ENCODE measurements around the gene COL8A1. TPM values are rescaled to one million over a fixed set of nuclear protein-coding genes. Genes with fewer than 3 reads are reported as not detected.

The COL8A1 gene
- total RNA-seq, 1 donor from 2014 or later = not detected

DNA sequence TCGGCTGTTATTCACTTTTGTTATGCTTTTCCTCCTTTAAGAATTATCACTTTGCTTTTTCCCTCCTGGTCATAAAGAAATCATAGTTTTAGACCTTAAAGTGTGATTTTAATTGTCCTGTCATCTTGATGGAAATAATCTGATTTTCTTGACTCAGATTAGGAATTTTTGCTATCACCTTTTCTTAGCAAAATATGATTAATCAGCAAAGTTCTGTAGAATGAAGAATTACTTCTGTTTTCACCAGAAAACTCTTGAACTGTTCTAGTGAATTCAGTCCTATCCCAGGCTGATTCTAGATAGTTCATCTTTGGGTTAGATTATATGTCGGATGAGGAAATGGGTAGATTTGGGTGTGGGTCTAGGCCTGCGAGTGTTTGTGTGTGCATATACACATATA, 191.4 kb downstream of the COL8A1 start:
- no peak overlapping the region for H3K27ac Mint-ChIP-seq
- no peaks in the 10 kb centered on the region for H3K9me3 Mint-ChIP-seq (ENCODE audit: low read depth)
- peaks cover 15% of the 10 kb centered on the region for H3K4me1 Mint-ChIP-seq (ENCODE audit: low read depth)
- H3K36me3 Mint-ChIP-seq (ENCODE audit: insufficient read depth) = no peaks in the 10 kb centered on the region
- no peak overlapping the region for H3K4me3 Mint-ChIP-seq (ENCODE audit: low read depth)
- DNase-seq (ENCODE audit: low spot score, unreplicated experiment) = no peak
- TF ChIP-seq, protein P1, sequence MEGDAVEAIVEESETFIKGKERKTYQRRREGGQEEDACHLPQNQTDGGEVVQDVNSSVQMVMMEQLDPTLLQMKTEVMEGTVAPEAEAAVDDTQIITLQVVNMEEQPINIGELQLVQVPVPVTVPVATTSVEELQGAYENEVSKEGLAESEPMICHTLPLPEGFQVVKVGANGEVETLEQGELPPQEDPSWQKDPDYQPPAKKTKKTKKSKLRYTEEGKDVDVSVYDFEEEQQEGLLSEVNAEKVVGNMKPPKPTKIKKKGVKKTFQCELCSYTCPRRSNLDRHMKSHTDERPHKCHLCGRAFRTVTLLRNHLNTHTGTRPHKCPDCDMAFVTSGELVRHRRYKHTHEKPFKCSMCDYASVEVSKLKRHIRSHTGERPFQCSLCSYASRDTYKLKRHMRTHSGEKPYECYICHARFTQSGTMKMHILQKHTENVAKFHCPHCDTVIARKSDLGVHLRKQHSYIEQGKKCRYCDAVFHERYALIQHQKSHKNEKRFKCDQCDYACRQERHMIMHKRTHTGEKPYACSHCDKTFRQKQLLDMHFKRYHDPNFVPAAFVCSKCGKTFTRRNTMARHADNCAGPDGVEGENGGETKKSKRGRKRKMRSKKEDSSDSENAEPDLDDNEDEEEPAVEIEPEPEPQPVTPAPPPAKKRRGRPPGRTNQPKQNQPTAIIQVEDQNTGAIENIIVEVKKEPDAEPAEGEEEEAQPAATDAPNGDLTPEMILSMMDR (IDR thresholded peaks at IDR 0.05; ENCODE audit: unreplicated experiment) = no peak
- no peaks in the 10 kb centered on the region for H3K27me3 Mint-ChIP-seq

DNA sequence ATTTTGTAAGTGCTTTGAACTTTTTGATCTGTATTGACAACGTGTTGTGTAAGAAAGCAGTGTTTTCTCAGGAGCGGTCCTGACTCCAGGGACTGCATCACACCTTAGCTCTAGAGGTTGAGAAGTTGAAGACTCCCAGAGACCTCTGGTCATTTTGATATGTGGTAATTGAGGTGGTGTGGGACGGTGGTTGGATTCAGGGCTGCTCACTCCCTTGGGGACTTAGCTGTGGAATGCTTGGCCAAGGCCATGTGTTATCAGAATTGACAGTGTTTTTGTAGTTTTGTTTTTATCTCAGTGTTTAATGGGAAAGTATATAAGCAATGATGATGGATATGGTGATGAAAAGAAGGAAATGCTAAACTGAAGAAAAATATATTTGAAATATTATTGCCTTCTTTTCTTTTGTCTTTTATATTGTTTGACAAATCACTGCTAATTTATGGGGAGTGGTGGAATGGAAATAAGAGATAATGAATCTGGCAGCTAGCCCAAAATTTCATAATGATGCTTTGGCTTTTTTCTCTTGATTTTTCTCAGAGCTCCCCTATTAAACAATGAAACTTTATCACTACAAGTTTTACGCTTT, 195.3 kb downstream of the COL8A1 start:
- H3K27me3 Mint-ChIP-seq = no peaks in the 10 kb centered on the region
- DNase-seq (ENCODE audit: low spot score, unreplicated experiment) = no peak
- H3K4me1 Mint-ChIP-seq (ENCODE audit: low read depth) = peaks cover 14% of the 10 kb centered on the region
- H3K27ac Mint-ChIP-seq = no peak overlapping the region
- no peaks in the 10 kb centered on the region for H3K9me3 Mint-ChIP-seq (ENCODE audit: low read depth)
- no peak overlapping the region for H3K4me3 Mint-ChIP-seq (ENCODE audit: low read depth)
- no peaks in the 10 kb centered on the region for H3K36me3 Mint-ChIP-seq (ENCODE audit: insufficient read depth)
- TF ChIP-seq, protein P1 (IDR thresholded peaks at IDR 0.05; ENCODE audit: unreplicated experiment) = no peak

DNA sequence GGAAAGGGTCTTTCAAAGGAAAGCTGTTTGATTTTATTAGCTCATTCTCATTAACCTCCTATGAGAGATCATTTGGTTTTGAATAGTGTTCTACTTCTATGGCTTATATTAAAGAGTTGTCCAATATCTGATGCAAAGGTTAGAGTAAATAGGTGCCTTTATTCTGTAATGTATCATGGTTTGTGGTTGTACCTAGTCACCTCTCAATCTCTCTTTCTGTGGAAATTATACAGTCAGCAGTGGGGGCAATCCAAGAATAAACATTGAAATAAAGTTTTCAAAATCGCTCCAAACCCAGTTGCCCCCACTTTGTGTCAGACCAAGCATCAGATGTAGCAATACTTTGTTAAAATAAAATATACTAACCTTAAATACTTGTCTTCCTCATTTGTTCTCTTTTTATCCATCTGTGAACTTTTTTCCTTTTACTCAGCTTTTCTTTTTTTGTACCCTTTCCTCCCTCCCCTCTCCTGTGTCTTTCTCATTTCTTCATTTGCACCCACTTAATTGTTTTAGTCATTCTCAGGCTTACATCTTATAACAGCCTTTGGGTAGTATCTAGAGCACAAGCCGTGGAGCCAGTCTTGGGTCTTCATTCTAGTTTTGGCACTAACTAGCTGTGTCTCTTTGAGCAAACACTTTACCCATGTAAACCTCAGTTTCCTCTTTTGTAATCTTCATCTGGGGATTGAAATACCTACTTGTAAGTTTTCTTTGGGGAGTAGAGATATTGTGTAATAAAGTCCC, 196.0 kb downstream of the COL8A1 start:
- TF ChIP-seq, protein P1 (IDR thresholded peaks at IDR 0.05; ENCODE audit: unreplicated experiment) = no peak
- H3K4me1 Mint-ChIP-seq (ENCODE audit: low read depth) = peaks cover 8% of the 10 kb centered on the region
- H3K9me3 Mint-ChIP-seq (ENCODE audit: low read depth) = no peaks in the 10 kb centered on the region
- H3K36me3 Mint-ChIP-seq (ENCODE audit: insufficient read depth) = no peaks in the 10 kb centered on the region
- H3K27ac Mint-ChIP-seq = no peak overlapping the region
- H3K4me3 Mint-ChIP-seq (ENCODE audit: low read depth) = no peak overlapping the region
- DNase-seq (ENCODE audit: low spot score, unreplicated experiment) = no peak
- H3K27me3 Mint-ChIP-seq = no peaks in the 10 kb centered on the region

DNA sequence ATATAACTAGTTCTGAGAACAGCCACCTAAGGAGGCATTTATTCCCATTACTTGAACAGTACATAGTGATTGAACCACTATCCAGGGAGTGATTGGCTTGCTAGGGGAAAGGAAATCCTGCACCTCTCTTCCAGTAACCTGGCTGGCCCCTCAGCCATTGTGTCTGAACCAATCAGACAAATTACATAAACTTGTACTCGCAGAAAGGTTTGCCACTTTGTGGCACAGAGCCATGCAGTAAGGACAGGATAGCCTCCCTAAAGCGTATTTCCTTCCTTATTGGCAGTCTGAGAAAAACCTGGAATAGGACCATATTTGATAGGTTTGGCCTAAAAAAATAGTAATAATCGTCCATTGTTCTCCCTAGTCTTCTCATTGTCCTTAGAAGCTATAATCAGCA, 198.3 kb downstream of the COL8A1 start:
- no peak overlapping the region for H3K4me3 Mint-ChIP-seq (ENCODE audit: low read depth)
- H3K27me3 Mint-ChIP-seq = no peaks in the 10 kb centered on the region
- H3K27ac Mint-ChIP-seq = no peak overlapping the region
- no peaks in the 10 kb centered on the region for H3K9me3 Mint-ChIP-seq (ENCODE audit: low read depth)
- no peak for DNase-seq (ENCODE audit: low spot score, unreplicated experiment)
- H3K36me3 Mint-ChIP-seq (ENCODE audit: insufficient read depth) = no peaks in the 10 kb centered on the region
- peaks cover 4% of the 10 kb centered on the region for H3K4me1 Mint-ChIP-seq (ENCODE audit: low read depth)
- TF ChIP-seq, protein P1 (IDR thresholded peaks at IDR 0.05; ENCODE audit: unreplicated experiment) = no peak

DNA sequence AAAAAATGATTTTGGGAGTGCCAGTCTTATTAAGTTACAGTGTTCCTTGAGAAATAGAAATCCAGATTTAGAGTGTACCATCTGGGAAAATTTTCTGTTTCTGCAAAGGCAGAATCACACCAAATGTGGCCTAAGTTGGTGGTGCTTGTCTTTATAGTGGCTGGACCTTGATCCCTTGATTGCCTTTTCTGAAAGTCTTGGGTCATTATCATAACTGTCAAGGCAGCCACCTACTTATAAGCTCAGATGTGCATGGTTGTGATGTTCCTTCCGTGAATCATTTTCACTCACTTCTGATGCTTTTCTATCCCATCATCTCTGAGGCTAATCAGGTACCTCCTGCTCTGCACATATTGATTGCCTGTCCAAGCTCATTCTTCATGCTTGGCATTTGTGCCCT, 199.3 kb downstream of the COL8A1 start:
- TF ChIP-seq, protein P1 (IDR thresholded peaks at IDR 0.05; ENCODE audit: unreplicated experiment) = no peak
- H3K36me3 Mint-ChIP-seq (ENCODE audit: insufficient read depth) = no peaks in the 10 kb centered on the region

More for the DNA sequence above, 199.3 kb downstream of the COL8A1 start:
- H3K9me3 Mint-ChIP-seq (ENCODE audit: low read depth) = no peaks in the 10 kb centered on the region
- no peaks in the 10 kb centered on the region for H3K27me3 Mint-ChIP-seq
- peaks cover 4% of the 10 kb centered on the region for H3K4me1 Mint-ChIP-seq (ENCODE audit: low read depth)
- no peak overlapping the region for H3K4me3 Mint-ChIP-seq (ENCODE audit: low read depth)
- H3K27ac Mint-ChIP-seq = no peak overlapping the region
- DNase-seq (ENCODE audit: low spot score, unreplicated experiment) = no peak
